ENCODE measurements around the gene KLF6. TPM values are rescaled to one million over a fixed set of nuclear protein-coding genes. Genes with fewer than 3 reads are reported as not detected.

The KLF6 gene
- total RNA-seq, 2 experiments from 2014 or later = 851 to 874 TPM

DNA sequence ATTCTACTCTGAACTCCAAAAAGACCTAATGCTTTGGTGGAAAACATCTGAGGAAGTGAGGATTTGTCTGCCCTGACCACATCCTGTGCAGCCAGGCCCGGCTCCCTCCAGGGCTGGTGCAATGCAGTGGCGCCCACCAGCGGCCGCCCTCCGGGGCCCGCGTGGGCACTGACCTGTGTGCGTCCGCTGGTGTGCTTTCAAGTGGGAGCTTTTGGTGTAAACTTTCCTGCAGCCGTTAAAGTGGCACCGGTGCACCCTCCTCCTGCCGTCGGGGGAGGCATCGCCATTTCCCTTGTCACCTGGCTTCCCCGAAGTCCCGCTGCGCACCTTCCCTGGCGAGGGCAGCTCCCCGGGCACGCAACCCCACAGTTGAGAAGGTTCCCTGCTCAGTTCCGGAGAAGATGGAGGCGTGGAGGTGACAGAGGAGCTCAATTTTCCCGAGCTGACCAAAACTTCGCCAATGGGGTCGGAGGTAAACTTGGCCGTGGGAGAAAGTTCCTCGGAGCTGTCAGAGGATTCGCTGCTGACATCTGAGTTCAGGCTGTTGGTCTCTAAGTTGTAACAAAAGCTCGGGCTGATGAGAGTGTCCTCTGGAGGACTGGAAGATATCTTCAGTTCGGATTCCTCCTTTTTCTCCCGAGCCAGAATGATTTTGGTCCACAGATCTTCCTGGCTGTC lies 3.4 kb downstream of the KLF6 start:
- peaks cover 68% of the 10 kb centered on the region for H3K4me1 Mint-ChIP-seq (ENCODE audit: low read depth)
- no peak for ATAC-seq (ENCODE audit: poor library complexity)
- Histone ChIP-seq H3K27ac (ENCODE audit: low read depth in 1 of 2, low read length in 2 of 2) (peak overlapping the region; percentile 97 to 99), H3K4me3 (ENCODE audit: low read length) (peak overlapping the region; percentile 71), H3K9me3 (ENCODE audit: control insufficient read depth in 1 of 2, insufficient read depth in 1 of 2, low read length in 2 of 2) (no peaks in the 10 kb centered on the region), H3K36me3 (ENCODE audit: insufficient read depth, low read length) (peaks cover 71% of the 10 kb centered on the region), H3K4me1 (ENCODE audit: insufficient read depth, low read length) (peaks cover 71% of the 10 kb centered on the region), H3K27me3 (ENCODE audit: control insufficient read depth in 1 of 2, insufficient read depth in 2 of 2, low read length in 2 of 2) (no peaks in the 10 kb centered on the region)
- ChIA-PET POLR2A (interaction anchor here (0.7 to 6.8 kb wide), 15 partner anchors 9 to 191 kb away, joined by 3 to 497 read pairs (median 40); no protein-coding TSS in a partner anchor), CTCF (interaction anchor here (0.9 to 2.6 kb wide), 4 partner anchors 23 to 28 kb away, joined by 3 to 6 read pairs (median 4); no protein-coding TSS in a partner anchor)
- no peaks in the 10 kb centered on the region for H3K27me3 Mint-ChIP-seq
- peak overlapping the region; percentile 91 for H3K4me3 Mint-ChIP-seq
- peaks cover 94% of the 10 kb centered on the region for H3K36me3 Mint-ChIP-seq (ENCODE audit: low read depth)
- H3K27ac Mint-ChIP-seq = peak overlapping the region; percentile 97
- no peaks in the 10 kb centered on the region for H3K9me3 Mint-ChIP-seq
- peak in 10 of 14 experiments; percentile 8 to 85 (median 50) for DNase-seq
- intact Hi-C loops (cut with DNase I, micrococcal nuclease) = loop anchor here (2.0 to 10.0 kb wide), 3 partner anchors 91 to 166 kb away; no protein-coding TSS in a partner anchor
- TF ChIP-seq, protein P1, sequence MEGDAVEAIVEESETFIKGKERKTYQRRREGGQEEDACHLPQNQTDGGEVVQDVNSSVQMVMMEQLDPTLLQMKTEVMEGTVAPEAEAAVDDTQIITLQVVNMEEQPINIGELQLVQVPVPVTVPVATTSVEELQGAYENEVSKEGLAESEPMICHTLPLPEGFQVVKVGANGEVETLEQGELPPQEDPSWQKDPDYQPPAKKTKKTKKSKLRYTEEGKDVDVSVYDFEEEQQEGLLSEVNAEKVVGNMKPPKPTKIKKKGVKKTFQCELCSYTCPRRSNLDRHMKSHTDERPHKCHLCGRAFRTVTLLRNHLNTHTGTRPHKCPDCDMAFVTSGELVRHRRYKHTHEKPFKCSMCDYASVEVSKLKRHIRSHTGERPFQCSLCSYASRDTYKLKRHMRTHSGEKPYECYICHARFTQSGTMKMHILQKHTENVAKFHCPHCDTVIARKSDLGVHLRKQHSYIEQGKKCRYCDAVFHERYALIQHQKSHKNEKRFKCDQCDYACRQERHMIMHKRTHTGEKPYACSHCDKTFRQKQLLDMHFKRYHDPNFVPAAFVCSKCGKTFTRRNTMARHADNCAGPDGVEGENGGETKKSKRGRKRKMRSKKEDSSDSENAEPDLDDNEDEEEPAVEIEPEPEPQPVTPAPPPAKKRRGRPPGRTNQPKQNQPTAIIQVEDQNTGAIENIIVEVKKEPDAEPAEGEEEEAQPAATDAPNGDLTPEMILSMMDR (IDR thresholded peaks at IDR 0.05) = peak; percentile 45

DNA sequence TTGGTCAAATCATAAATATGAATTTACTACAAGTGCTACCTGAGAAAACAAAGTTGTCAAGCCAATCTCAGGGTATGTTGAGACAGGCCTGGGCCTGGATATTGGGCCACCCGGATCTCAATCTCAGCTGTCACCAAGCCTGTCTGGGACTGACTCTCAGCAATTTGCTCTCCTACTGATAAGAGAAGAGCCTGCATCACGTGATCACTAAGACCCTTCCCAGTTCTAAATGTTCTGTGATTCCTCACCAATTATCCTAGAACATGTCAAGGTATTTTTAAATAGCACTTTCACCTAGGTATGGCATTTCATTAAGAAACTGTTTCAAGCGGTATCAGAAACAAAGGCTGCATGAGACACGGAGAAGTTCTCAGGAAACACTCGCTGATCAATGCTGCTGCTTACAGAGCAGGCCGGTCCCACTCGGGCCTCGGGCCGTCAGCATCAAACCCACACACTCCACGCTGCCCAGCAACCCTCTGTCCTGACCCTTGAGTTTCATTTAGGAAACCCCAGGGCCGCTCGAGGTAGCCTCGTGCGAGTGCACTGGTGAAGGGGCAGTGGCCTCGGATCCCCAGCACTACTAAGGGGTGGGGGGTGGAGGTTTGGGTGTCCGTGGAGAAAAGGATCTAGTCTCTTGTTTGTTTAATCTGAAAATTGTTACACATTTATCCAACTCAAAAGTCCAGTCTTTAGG lies 4.1 kb downstream of the KLF6 start:
- peak in 4 of 14 experiments; percentile 36 to 50 (median 38) for DNase-seq
- H3K36me3 Mint-ChIP-seq (ENCODE audit: low read depth) = peaks cover 92% of the 10 kb centered on the region
- H3K9me3 ChIP-seq (ENCODE audit: control insufficient read depth in 1 of 2, insufficient read depth in 1 of 2, low read length in 2 of 2) = no peaks in the 10 kb centered on the region
- peak overlapping the region; percentile 91 for H3K4me3 Mint-ChIP-seq
- CTCF ChIA-PET = interaction anchor here (2.0 kb wide), 1 partner anchor 29 kb away, joined by 5 read pairs; no protein-coding TSS in a partner anchor
- H3K4me1 Mint-ChIP-seq (ENCODE audit: low read depth) = peaks cover 66% of the 10 kb centered on the region
- no peaks in the 10 kb centered on the region for H3K27me3 ChIP-seq (ENCODE audit: control insufficient read depth in 1 of 2, insufficient read depth in 2 of 2, low read length in 2 of 2)
- no peaks in the 10 kb centered on the region for H3K27me3 Mint-ChIP-seq
- no peak for ATAC-seq (ENCODE audit: poor library complexity)
- intact Hi-C loops (cut with DNase I, micrococcal nuclease) = loop anchor here (5.0 to 10.0 kb wide), 2 partner anchors 164 to 166 kb away; no protein-coding TSS in a partner anchor
- H3K4me1 ChIP-seq (ENCODE audit: insufficient read depth, low read length) = peaks cover 71% of the 10 kb centered on the region
- peak overlapping the region; percentile 97 to 99 for H3K27ac ChIP-seq (ENCODE audit: low read depth in 1 of 2, low read length in 2 of 2)
- H3K36me3 ChIP-seq (ENCODE audit: insufficient read depth, low read length) = peaks cover 77% of the 10 kb centered on the region
- peak overlapping the region; percentile 71 for H3K4me3 ChIP-seq (ENCODE audit: low read length)
- POLR2A ChIA-PET = interaction anchor here (1.0 to 6.8 kb wide), 12 partner anchors 8 to 192 kb away, joined by 4 to 148 read pairs (median 26); no protein-coding TSS in a partner anchor
- H3K27ac Mint-ChIP-seq = peak overlapping the region; percentile 97
- H3K9me3 Mint-ChIP-seq = no peaks in the 10 kb centered on the region
- TF ChIP-seq, protein P1 (IDR thresholded peaks at IDR 0.05) = no peak

DNA sequence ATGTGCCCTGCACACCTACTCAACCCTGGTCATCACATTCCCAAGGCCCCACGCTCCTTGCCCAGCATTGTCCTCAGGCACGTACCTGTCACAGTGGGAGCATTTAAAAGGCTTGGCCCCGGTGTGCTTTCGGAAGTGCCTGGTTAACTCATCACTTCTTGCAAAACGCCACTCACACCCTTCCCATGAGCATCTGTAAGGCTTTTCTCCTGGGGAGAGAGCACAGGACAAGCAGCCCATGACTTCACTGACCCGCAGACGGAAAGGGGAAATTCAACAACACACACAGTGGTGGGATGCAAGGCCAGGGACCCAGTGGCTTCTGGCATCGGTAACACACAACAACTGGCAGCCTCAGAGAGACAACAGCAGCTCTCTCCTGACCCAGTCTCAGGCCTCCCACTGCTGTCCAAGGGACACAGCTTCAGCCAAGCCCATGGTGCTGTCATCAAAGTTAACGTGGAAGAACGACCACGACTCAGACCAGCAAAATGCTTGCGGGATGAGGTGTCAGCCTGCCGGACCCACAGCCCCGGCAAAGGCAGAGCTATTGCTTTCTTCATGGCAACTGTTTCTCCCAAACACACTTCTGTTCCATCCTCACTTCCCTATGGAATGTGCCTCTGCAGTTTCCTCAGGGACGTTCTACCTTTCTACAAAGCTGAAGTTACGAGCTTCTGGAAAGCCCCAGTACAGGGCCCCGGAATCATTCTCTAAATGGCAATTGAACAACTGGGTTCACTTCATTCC lies 4.8 kb downstream of the KLF6 start:
- Histone ChIP-seq H3K27me3 (ENCODE audit: control insufficient read depth in 1 of 2, insufficient read depth in 2 of 2, low read length in 2 of 2) (no peaks in the 10 kb centered on the region), H3K4me3 (ENCODE audit: low read length) (peak overlapping the region; percentile 71), H3K9me3 (ENCODE audit: control insufficient read depth in 1 of 2, insufficient read depth in 1 of 2, low read length in 2 of 2) (no peaks in the 10 kb centered on the region), H3K36me3 (ENCODE audit: insufficient read depth, low read length) (peaks cover 85% of the 10 kb centered on the region), H3K4me1 (ENCODE audit: insufficient read depth, low read length) (peaks cover 74% of the 10 kb centered on the region), H3K27ac (ENCODE audit: low read depth in 1 of 2, low read length in 2 of 2) (peak overlapping the region; percentile 97 to 99)
- CTCF ChIA-PET = interaction anchor here (0.5 to 2.0 kb wide), 2 partner anchors 30 to 167 kb away, joined by 4 to 5 read pairs; no protein-coding TSS in a partner anchor
- ATAC-seq (ENCODE audit: poor library complexity) = no peak
- POLR2A ChIA-PET = interaction anchor here (1.0 to 6.8 kb wide), 6 partner anchors 16 to 122 kb away, joined by 5 to 148 read pairs (median 56); no protein-coding TSS in a partner anchor
- DNase-seq = peak in 4 of 14 experiments; percentile 34 to 51 (median 46)
- H3K27ac Mint-ChIP-seq = peak overlapping the region; percentile 97
- intact Hi-C loops (cut with DNase I, micrococcal nuclease) = loop anchor here (5.0 to 10.0 kb wide), 2 partner anchors 165 to 167 kb away; no protein-coding TSS in a partner anchor
- H3K36me3 Mint-ChIP-seq (ENCODE audit: low read depth) = peaks cover 95% of the 10 kb centered on the region
- H3K9me3 Mint-ChIP-seq = no peaks in the 10 kb centered on the region
- TF ChIP-seq, protein P1 (IDR thresholded peaks at IDR 0.05) = no peak
- peaks cover 72% of the 10 kb centered on the region for H3K4me1 Mint-ChIP-seq (ENCODE audit: low read depth)
- peak overlapping the region; percentile 91 for H3K4me3 Mint-ChIP-seq
- H3K27me3 Mint-ChIP-seq = no peaks in the 10 kb centered on the region

All from CD4-positive, alpha-beta T cell (primary cell).